Left cardiac atrium (tissue), 4 donors: ENCODE data around the gene FAM186B. TPM values are rescaled to one million over a fixed set of nuclear protein-coding genes. Genes with fewer than 3 reads are reported as not detected.
"Not testable (repeated sequence)": the region's sequence is repeated elsewhere in the genome, so short reads cannot be mapped to it uniquely, and the experiment has no call there.

Source experiments
- ATAC-seq, 2 donors: fragments of 200-7000 bp; cut with Tn5 transposase; one replicate each; pipeline ENCODE4 v1.9.1; 2020; ENCODE audit warnings: mild to moderate bottlenecking in 2 of 2, moderate library complexity in 2 of 2
- DNase-seq: peaks from one replicate; pipeline ENCODE4 v3.0.0-alpha.2; 2020
- intact Hi-C, 2 donors: fragments of 100-400 bp; cut with DNase I; formaldehyde crosslinking; loops; one replicate each; pipeline versions ENCODE4 v1.14.1 to v1.15.1; 2022 to 2023
- total RNA-seq, 2 donors: library from RNA; stranded (reverse); fragmentation: NEBNext Ultra II Directional; extraction: Animal tissue kit (Norgen Biotek cat#: 25700); gene quantifications; one replicate each; pipeline ENCODE4 v1.2.1, GENCODE V29; 2021
- donor health status: DM: no; HTN: yes; CAD: no.
- donor health status: DM: no; HTN: yes; CAD: no; lungs with severe emphysema.
- donor health status: DM: yes; HTN: yes; CAD: no.
- donor health status: Dilated cardiomyopathy.

The FAM186B gene
- total RNA-seq, 2 donors from 2014 or later: 0.29 to 0.31 TPM

DNA sequence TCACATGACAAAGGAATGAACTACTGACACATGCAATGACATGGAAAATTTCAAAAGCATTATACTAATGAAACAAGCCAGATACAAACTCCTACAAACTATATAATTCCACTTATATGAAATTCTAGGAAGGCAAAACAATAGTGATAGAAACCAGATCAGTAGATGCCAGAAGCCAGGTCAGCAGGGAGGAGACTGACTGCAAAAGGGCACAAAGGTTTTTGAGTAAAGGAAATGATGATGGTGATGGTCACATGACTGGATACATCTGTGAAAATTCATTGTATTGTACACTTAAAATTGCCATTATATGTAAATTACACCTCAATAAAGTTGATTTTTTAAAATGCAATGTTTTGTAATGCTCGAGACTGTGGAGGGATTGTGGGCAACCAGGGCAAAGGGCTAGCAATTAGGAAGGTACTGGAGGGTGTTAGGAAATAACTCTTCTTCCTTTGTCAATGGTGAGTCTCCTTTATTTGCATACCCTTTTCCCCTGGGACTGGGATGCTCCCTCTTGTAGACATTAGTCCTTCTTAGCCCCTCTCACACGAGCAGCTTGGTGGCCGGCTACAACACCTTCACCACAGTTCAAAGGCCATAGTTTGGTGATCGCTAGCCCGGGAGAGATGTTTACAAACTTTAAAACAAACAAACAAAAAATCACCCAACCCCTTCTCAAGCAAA is 11.2 kb upstream of the FAM186B start:
- intact Hi-C loops: no loop called here
- ATAC-seq: no peak
- DNase-seq: no peak

DNA sequence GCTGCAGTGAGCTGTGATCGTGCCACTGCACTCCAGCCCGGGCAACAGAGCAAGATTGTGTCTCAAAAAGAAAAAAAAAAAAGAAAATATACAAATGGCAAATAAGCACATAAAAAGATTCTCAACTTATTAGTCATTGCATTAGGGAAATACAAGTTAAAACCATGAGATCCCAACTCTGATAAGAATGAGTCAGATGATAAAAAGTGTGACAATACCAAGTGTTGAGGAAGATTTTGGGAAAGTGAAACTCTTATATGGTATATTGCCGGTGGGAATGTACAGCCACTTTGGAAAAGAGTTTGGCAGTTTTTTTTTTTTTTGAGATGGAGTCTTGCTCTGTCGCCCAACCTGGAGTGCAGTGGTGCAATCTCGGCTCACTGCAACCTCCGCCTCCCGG is 10.3 kb upstream of the FAM186B start:
- intact Hi-C loops: no loop called here
- DNase-seq (no peak), ATAC-seq (no peak)

DNA sequence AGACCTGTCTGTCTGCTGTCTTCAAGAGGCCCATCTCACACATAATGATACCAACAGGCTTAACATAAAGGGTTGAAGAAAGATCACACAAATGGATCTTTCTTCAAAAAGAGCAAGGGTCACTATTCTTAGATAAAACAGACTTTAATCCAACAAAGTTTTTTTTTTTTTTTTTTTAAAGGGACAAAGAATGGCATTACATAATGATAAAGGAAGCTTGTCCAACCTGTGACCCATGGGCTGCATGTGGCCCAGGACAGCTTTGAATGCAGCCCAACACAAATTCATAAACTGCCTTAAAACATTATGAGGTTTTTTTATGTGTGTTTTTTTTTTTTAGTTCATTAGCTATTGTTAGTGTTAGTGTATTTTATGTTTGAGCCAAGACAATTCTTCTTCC is 6.8 kb upstream of the FAM186B start:
- ATAC-seq (no peak), DNase-seq (no peak)
- intact Hi-C loops: no loop called here

DNA sequence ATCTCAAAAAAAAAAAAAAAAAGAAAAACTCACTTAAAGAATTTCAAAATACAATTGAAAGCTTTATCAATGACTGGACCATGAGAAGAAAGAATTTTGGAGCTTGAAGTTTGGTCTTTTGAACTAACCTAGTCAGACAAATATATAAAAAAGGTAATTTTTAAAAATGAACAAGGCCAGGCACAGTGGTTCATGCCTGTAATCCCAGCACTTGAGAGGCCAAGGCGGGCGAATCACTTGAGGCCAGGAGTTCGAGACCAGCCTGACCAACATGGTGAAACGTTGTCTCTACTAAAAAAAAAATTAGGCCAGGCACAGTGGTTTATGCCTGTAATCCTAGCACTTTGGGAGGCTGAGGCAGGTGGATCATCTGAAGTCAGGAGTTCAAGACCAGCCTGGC is 5.3 kb upstream of the FAM186B start:
- ATAC-seq, DNase-seq, intact Hi-C loops: not testable (repeated sequence)

DNA sequence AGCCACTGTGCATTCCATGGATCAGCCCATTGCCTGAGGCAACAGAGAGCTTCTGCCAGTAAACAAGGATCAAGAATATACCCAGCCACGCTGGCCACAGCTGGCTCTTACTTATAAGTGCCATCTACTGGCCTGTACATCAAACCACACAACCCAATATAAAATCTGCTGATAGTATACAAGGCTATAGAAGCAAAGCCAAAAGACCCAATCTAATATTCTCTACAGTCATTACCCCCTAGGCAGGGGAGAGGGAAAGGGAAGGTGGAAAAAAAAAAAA is 4.4 kb upstream of the FAM186B start:
- ATAC-seq: no peak
- intact Hi-C loops: no loop called here
- no peak for DNase-seq

DNA sequence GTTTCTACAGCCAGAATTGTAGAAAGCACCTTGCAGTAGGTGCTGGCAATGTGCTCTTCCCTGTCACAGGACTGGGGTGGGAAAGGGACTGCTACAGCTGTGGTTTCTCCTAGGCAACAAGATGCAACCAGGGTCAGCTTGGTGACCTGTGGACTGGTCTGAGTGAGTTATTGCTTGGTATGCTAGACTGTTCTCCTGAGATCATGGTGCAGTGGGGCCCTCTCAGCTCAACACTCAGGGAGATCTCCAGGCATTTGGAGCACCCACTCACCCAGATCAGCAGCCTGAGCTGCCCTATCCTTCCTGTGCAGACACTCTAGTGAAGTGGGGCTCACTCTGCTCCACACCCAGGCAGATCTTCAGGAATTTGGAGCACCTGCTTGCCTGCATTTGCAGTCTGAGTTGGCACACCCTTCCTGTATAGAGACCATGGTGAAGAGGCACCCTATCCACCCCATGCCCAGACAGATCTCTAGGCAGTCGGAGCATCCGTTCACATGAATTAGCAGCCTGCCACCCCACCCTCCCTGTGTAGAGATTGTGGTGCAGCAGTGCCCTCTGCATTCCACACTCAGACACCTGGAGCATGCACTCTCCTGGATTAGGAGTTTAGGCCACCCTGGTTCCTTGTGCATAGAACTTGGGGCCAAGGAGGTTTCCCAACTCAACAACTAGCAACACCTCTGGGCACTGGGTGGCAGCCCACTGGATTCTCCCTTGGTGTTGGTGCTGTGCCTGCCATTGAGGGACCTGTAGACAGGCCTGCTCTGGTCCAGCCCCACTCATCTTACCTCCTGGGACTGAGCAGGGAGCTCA is 3.8 kb upstream of the FAM186B start:
- ATAC-seq: no peak
- intact Hi-C loops: no loop called here
- no peak for DNase-seq

DNA sequence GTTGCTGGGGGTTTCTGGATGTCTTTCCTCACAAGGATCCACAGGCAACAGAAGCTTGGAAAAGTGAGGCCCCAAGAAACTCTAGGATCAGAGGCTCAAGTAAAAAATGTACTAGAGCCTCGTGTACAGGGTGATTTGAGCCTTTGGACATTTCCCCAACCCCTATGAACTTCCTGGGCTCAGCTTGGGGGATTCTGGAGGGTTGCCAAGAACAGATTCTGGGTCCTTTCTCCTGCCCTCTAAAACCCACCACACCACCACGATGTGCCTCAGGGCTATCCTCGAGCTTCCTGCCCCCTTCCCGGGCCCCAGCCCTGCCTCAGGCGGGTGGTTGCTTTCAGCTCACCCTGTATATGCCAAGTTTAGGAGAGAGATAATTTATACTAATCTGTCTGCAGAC is 583 bp downstream of the FAM186B start:
- intact Hi-C loops: no loop called here

DNA sequence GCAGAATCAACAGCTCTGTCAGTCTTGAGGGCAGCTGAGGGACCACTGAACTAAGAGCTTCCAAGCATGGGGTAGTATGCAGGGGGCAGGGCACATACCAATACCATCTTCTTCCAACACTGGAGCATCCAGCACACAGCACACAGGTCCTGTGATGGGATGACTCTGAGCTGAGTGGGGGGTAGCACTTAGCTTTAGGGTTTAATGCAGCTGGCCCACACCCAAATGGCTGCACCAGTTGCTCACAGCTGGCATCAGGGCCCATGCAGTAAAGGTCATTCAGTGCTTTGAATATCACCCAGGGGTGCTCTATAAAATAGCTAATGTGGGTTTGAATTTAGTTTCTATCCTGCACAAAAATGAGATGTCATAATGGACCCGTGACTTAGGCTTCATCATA is 1.7 kb downstream of the FAM186B start:
- DNase-seq (no peak), ATAC-seq (no peak)
- intact Hi-C loops: no loop called here

More for the DNA sequence above, 583 bp downstream of the FAM186B start:
- ATAC-seq: no peak
- DNase-seq: no peak

DNA sequence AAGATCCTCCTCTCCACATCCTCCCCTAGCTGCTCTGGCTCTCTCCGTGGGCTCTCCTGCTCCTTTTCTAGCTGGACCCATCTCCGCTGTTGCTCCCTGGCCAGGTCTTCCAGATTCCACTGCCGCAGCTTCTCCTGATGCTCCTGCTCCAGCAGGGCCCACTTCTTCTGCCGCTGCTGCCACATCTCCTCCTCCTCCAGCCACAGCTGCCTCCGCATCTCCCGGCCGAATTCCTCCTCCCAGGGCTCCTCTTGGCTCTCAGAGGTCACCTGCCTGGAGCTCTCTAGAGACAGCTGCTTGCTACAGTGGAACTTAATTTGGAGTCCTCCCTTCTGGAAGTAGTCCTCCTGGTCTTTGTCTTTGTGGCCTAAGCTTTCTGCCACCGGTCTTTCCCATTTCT is 5.5 kb downstream of the FAM186B start:
- intact Hi-C loops: no loop called here
- no peak for DNase-seq
- ATAC-seq: no peak

DNA sequence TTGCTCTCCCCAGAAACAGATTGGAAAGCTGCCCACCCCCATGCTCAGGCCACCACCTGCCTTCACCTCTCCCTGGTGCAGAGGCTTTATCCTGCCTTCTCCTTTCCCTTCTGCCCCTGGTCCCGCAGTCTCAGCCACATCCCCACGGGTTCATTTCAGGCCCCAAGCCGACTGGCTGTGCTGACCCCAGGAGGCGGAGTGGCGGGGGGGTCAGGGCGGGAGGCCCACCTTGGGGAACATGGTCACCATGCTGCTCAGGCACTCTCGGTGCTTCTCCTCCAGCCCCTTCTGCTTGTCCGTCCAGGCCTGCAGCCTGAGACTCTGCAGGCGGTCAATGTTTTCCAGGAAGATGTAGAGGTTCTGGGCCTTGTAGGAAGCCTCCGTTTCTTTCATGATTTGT is 6.9 kb downstream of the FAM186B start:
- DNase-seq: no peak
- intact Hi-C loops: no loop called here
- no peak for ATAC-seq

DNA sequence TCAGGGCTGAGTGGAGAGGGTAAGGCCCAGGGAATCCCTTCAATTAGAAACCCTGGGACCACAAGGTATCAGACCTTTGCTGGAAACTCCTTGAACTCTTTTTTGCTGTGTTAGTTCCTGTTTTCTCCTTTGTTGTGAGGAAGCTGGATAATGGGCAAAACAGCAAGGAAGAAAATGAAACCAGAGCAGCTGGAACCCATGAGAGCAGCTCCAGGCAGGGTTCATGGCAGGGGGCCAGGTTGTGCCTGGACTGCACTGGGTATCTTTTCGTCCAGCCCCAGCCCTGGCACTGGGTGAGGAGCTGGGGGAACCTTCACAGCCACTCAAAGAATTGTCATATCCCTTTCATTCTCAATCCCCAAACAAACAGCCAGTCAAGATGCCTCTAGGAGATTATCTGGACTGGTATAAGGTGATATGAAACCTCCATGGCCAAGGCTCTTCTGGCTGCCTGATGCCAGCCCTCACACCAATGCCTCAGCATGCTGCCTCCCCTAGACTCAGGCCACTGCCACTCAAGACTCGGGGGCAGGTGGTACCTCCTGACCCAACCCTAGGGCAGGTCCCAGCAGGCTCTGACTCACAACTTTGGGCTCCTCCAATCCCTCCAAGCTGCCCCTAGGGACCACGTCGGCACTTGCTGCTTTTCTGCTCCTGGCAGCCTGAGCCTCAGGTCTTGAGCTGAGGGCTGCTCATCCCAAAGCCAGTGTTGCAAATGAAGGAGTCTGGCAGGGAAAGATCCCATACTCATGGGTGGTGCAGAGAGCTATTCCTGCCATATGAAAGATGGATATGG is 16.5 kb downstream of the FAM186B start:
- intact Hi-C loops: no loop called here
- no peak for ATAC-seq
- no peak for DNase-seq

DNA sequence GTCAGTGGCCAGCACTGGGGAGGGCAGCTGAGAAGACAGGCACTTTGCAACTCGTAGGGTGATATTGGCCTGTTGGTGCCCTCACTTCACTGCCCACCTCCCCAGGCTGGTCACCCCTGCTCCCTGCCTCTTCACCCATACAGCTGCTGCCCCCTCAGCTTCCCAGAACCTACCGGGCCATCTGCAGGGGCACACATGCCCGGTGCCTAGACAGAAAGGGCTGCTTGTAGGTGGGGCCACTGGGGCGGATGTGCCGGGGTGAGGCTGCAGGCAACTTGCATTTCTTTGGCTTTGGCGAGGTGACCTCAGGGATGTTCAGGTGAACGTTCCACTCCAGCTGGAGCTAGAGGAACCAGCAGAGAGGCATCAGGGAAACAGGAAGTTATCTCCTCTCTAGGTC is 17.2 kb downstream of the FAM186B start:
- ATAC-seq (no peak), DNase-seq (no peak)
- intact Hi-C loops: no loop called here

DNA sequence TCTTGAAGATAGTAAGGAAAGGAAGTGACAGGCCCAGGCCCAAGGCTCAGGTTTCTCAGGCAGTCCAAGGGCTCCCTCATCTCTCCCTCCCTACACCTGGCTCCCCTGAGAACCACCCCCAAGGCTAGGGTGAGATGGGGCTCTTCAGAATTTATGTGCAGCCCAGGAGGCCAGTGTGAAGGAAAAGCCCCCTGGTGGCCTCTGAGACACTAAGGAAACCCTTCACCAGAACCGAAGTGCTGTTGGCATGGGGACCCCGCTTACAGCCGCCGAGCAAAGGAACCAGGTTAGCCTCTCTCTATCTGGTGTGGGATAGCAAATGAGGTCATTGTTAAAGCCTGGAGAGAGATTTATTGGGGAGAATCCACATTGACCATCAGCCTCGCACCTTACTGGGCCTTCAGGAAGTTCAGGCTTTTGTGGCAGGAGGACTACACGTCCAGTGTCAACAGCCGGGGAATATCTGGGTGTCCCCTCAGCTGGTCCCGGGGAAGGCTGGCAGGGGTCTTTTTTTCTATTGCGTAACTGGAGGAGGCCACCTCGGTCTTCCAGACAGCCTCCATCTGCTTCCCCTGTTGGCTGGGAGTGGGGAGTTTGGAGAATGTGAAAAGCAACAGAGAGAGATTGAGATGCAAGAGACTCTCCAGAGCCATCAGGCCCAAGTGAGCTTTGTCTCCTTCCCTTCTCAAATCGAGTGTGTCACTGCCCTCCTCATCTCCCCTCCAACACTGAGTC is 18.1 kb downstream of the FAM186B start:
- ATAC-seq: no peak
- intact Hi-C loops: no loop called here
- DNase-seq: no peak

DNA sequence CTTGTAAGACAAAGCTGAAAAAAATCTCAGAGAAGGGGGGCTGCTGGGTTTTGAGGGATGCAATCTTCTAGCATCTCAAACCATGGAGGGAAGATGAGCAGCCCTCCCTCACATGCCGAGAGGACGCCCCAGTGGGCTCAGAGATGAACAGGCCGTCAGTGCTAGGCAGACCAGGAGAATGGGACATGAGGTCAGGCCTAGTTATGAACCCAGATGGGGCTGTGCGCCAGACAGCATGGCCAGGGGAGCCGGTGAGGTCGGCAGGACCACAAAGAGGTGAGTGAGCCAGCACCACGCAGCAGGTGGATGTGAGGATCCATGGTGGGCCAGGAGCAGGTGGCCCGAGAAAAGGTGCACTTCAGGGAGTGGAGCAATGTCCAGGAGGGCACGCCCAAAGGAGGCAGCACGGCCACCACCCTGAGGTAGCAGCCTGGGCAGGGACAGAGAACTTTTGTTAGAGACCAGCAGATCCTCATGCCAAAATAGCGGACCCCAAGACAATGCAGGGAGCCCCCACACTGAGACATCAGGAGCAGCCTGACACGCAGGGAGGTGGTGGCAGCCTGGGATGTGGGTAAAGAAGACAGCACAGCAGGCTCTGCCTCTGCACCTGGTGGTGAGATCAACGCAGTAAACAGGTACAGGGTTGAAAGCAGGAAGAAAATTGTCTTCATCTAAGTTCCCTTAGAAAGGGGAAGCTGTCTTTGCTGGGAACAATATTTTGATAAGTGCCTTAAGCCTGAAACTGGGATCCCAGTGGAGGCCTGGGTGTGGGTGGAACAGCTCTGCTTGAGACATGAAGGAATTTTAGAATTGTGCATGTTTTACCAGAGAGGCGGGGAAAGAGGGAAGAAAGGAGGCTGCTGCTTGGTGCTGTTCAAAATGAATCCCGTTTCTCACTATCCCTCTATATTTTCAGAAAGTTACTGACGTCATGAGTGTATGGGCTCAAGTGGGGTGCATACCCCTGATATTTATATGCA is 19.7 kb downstream of the FAM186B start:
- intact Hi-C loops: no loop called here
- ATAC-seq: no peak

DNA sequence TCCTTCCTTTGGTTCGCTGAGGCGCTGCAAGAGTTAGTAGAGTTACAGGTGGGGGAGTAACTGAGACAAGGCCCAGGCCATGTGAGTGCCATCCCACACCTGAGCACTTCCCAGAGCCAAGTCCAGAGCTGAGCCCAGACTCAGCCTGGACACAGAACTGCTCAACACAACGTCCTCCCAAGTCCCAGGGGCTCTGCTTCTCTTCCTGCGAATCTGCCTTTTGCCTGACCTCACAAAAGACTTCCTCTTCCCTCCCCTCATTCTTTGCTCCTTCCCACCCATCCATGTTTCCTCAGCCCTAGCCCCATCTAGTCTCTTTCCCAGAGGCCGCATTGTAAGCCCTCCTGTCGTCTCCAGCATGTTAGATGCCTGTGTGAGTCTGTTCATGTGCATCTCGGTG is 20.8 kb downstream of the FAM186B start:
- intact Hi-C loops: loop anchor here in 1 of 2 donors (5.0 kb wide), 1 partner anchor 217 kb away; the partner anchor contains the start of gene SPATS2
- ATAC-seq: no peak
- DNase-seq: no peak

More for the DNA sequence above, 19.7 kb downstream of the FAM186B start:
- DNase-seq: no peak

DNA sequence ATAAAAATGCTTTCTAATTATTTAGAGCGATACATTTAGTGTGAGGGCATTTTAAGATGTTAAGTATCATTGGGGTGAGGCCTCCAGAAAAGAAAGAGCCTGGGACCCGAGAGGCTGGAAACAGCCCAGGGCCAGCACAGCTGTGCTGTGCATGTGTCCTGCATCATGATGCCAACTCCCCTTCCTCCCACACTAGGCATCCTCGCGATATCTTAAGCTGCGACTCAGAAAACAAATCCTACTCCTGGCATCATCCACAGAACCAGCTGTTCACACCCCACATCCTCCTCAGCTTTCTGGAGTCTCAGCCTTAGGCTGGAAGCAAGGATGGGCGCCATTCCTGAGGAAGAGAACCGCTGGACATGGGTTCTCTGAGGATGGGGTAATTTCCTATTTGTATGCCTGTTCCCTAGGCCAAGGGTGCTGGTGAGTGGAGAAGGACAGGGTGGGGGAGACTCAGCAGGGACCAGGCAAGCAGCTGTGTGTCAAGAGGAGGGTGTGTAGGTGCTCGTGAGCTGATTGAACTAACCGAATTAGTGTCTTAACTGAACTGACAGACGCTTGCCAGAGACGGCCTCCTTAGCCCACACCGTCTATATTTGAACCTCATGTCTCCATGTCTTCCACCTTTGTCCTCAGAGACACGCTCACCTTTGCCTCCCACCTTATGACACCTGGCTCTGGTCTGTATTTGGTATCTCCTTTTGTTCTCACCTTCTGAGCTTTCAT is 21.9 kb downstream of the FAM186B start:
- intact Hi-C loops: loop anchor here in 1 of 2 donors (5.0 kb wide), 1 partner anchor 216 kb away; the partner anchor contains the start of gene SPATS2
- peak; percentile 20 to 43 for ATAC-seq
- no peak for DNase-seq

DNA sequence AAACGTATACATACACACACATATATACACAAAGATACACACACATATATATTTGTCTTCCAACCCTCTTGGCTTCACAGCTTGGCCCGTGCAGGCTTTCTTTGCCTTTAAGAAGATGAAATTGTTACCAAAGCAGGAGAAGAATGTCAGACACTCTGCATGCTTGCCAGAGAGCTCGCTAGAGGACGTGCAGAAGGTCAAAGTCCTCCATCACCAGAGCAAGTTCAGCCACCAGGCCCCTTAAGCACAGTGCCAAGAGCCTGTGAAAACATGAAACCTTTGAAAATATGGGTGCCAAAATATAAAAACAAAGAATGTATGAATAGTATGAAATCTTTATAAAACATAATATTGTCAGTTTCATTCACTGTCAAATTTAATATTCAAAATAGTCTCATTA is 22.6 kb downstream of the FAM186B start:
- no peak for DNase-seq
- peak; percentile 52 to 76 for ATAC-seq
- intact Hi-C loops: loop anchor here in 1 of 2 donors (5.0 kb wide), 1 partner anchor 216 kb away; the partner anchor contains the start of gene SPATS2
